ENCODE measurements around the gene WDR81. TPM values are rescaled to one million over a fixed set of nuclear protein-coding genes. Genes with fewer than 3 reads are reported as not detected.

The WDR81 gene
- total and polyA plus RNA-seq, 2 donors: 12.0 to 27.0 TPM

- no peak overlapping the region for H3K27ac ChIP-seq (ENCODE audit: low read depth in 1 of 2, low read length in 1 of 2)
- peaks cover 20 to 39% of the 10 kb centered on the region in 2 donors for H3K4me1 ChIP-seq (ENCODE audit: control insufficient read depth in 2 of 2, insufficient read depth in 2 of 2, low read length in 2 of 2)
- H3K27me3 ChIP-seq (ENCODE audit: control insufficient read depth in 2 of 2, insufficient read depth in 1 of 2, low read length in 1 of 2): no peaks in the 10 kb centered on the region
- peaks cover 35 to 38% of the 10 kb centered on the region in 2 donors for H3K36me3 ChIP-seq (ENCODE audit: control insufficient read depth in 2 of 2, insufficient read depth in 2 of 2, low read length in 1 of 2)
- no peak for DNase-seq (ENCODE audit: low read depth in 6 of 9, low spot score in 9 of 9)
- H3K4me3 ChIP-seq (ENCODE audit: low read length in 2 of 2): no peak overlapping the region
- WGBS: 97% methylated on average over 18 of the region's 18 CpGs
- no peaks in the 10 kb centered on the region for H3K9me3 ChIP-seq (ENCODE audit: control insufficient read depth in 2 of 2, insufficient read depth in 1 of 2, low read length in 1 of 2)
Observed at GRCh38 chr17:1726626-1727257, 2.2 kb downstream of the WDR81 start.

GRCh38 chr17:1727258-1727789 is 2.8 kb downstream of the WDR81 start:
- Histone ChIP-seq H3K4me1 (ENCODE audit: control insufficient read depth in 2 of 2, insufficient read depth in 2 of 2, low read length in 2 of 2) (peaks cover 20 to 35% of the 10 kb centered on the region in 2 donors), H3K27me3 (ENCODE audit: control insufficient read depth in 2 of 2, insufficient read depth in 1 of 2, low read length in 1 of 2) (no peaks in the 10 kb centered on the region), H3K27ac (ENCODE audit: low read depth in 1 of 2, low read length in 1 of 2) (no peak overlapping the region), H3K4me3 (ENCODE audit: low read length in 2 of 2) (no peak overlapping the region), H3K36me3 (ENCODE audit: control insufficient read depth in 2 of 2, insufficient read depth in 2 of 2, low read length in 1 of 2) (peaks cover 36 to 38% of the 10 kb centered on the region in 2 donors), H3K9me3 (ENCODE audit: control insufficient read depth in 2 of 2, insufficient read depth in 1 of 2, low read length in 1 of 2) (no peaks in the 10 kb centered on the region)
- no peak for DNase-seq (ENCODE audit: low read depth in 6 of 9, low spot score in 9 of 9)
- WGBS: 98% methylated on average over 21 of the region's 21 CpGs

- H3K27ac ChIP-seq (ENCODE audit: low read depth in 1 of 2, low read length in 1 of 2): no peak overlapping the region
- H3K4me1 ChIP-seq (ENCODE audit: control insufficient read depth in 2 of 2, insufficient read depth in 2 of 2, low read length in 2 of 2): peaks cover 16 to 32% of the 10 kb centered on the region in 2 donors
- no peak overlapping the region for H3K4me3 ChIP-seq (ENCODE audit: low read length in 2 of 2)
- H3K27me3 ChIP-seq (ENCODE audit: control insufficient read depth in 2 of 2, insufficient read depth in 1 of 2, low read length in 1 of 2): no peaks in the 10 kb centered on the region
- peaks cover 43% of the 10 kb centered on the region in 2 donors for H3K36me3 ChIP-seq (ENCODE audit: control insufficient read depth in 2 of 2, insufficient read depth in 2 of 2, low read length in 1 of 2)
- no peak for DNase-seq (ENCODE audit: low read depth in 6 of 9, low spot score in 9 of 9)
- H3K9me3 ChIP-seq (ENCODE audit: control insufficient read depth in 2 of 2, insufficient read depth in 1 of 2, low read length in 1 of 2): no peaks in the 10 kb centered on the region
- WGBS: 97% methylated on average over 28 of the region's 28 CpGs
Observed at GRCh38 chr17:1727876-1728630, 3.5 kb downstream of the WDR81 start.

- Histone ChIP-seq H3K4me3 (ENCODE audit: low read length in 2 of 2) (no peak overlapping the region), H3K36me3 (ENCODE audit: control insufficient read depth in 2 of 2, insufficient read depth in 2 of 2, low read length in 1 of 2) (peaks cover 55 to 59% of the 10 kb centered on the region in 2 donors), H3K4me1 (ENCODE audit: control insufficient read depth in 2 of 2, insufficient read depth in 2 of 2, low read length in 2 of 2) (peaks cover 5 to 19% of the 10 kb centered on the region in 2 donors), H3K27me3 (ENCODE audit: control insufficient read depth in 2 of 2, insufficient read depth in 1 of 2, low read length in 1 of 2) (no peaks in the 10 kb centered on the region), H3K9me3 (ENCODE audit: control insufficient read depth in 2 of 2, insufficient read depth in 1 of 2, low read length in 1 of 2) (no peaks in the 10 kb centered on the region), H3K27ac (ENCODE audit: low read depth in 1 of 2, low read length in 1 of 2) (no peak overlapping the region)
- WGBS: 92% methylated on average over 15 of the region's 15 CpGs
- no peak for DNase-seq (ENCODE audit: low read depth in 6 of 9, low spot score in 9 of 9)
Observed at GRCh38 chr17:1729966-1730325, 5.4 kb downstream of the WDR81 start.

GRCh38 chr17:1730326-1731193 is 6.1 kb downstream of the WDR81 start:
- Histone ChIP-seq H3K9me3 (ENCODE audit: control insufficient read depth in 2 of 2, insufficient read depth in 1 of 2, low read length in 1 of 2) (no peaks in the 10 kb centered on the region), H3K4me1 (ENCODE audit: control insufficient read depth in 2 of 2, insufficient read depth in 2 of 2, low read length in 2 of 2) (peaks cover 2 to 13% of the 10 kb centered on the region in 2 donors), H3K4me3 (ENCODE audit: low read length in 2 of 2) (no peak overlapping the region), H3K27ac (ENCODE audit: low read depth in 1 of 2, low read length in 1 of 2) (peak overlapping the region in 1 of 2 donors; percentile 76), H3K36me3 (ENCODE audit: control insufficient read depth in 2 of 2, insufficient read depth in 2 of 2, low read length in 1 of 2) (peaks cover 53 to 63% of the 10 kb centered on the region in 2 donors), H3K27me3 (ENCODE audit: control insufficient read depth in 2 of 2, insufficient read depth in 1 of 2, low read length in 1 of 2) (no peaks in the 10 kb centered on the region)
- WGBS: 92% methylated on average over 40 of the region's 40 CpGs
- no peak for DNase-seq (ENCODE audit: low read depth in 6 of 9, low spot score in 9 of 9)

GRCh38 chr17:1731194-1731506 is 6.6 kb downstream of the WDR81 start:
- H3K27ac ChIP-seq (ENCODE audit: low read depth in 1 of 2, low read length in 1 of 2): no peak overlapping the region
- DNase-seq (ENCODE audit: low read depth in 6 of 9, low spot score in 9 of 9): no peak
- H3K4me3 ChIP-seq (ENCODE audit: low read length in 2 of 2): no peak overlapping the region
- H3K4me1 ChIP-seq (ENCODE audit: control insufficient read depth in 2 of 2, insufficient read depth in 2 of 2, low read length in 2 of 2): peaks cover 2 to 9% of the 10 kb centered on the region in 2 donors
- peaks cover 52 to 67% of the 10 kb centered on the region in 2 donors for H3K36me3 ChIP-seq (ENCODE audit: control insufficient read depth in 2 of 2, insufficient read depth in 2 of 2, low read length in 1 of 2)
- H3K9me3 ChIP-seq (ENCODE audit: control insufficient read depth in 2 of 2, insufficient read depth in 1 of 2, low read length in 1 of 2): no peaks in the 10 kb centered on the region
- 96% methylated on average over 10 of the region's 10 CpGs for WGBS
- no peaks in the 10 kb centered on the region for H3K27me3 ChIP-seq (ENCODE audit: control insufficient read depth in 2 of 2, insufficient read depth in 1 of 2, low read length in 1 of 2)

GRCh38 chr17:1732241-1732832 is 7.8 kb downstream of the WDR81 start:
- Histone ChIP-seq H3K9me3 (ENCODE audit: control insufficient read depth in 2 of 2, insufficient read depth in 1 of 2, low read length in 1 of 2) (no peaks in the 10 kb centered on the region), H3K27ac (ENCODE audit: low read depth in 1 of 2, low read length in 1 of 2) (no peak overlapping the region), H3K4me1 (ENCODE audit: control insufficient read depth in 2 of 2, insufficient read depth in 2 of 2, low read length in 2 of 2) (peaks cover 2 to 18% of the 10 kb centered on the region in 2 donors), H3K36me3 (ENCODE audit: control insufficient read depth in 2 of 2, insufficient read depth in 2 of 2, low read length in 1 of 2) (peaks cover 44 to 67% of the 10 kb centered on the region in 2 donors), H3K4me3 (ENCODE audit: low read length in 2 of 2) (no peak overlapping the region), H3K27me3 (ENCODE audit: control insufficient read depth in 2 of 2, insufficient read depth in 1 of 2, low read length in 1 of 2) (no peaks in the 10 kb centered on the region)
- WGBS: 96% methylated on average over 22 of the region's 22 CpGs
- DNase-seq (ENCODE audit: low read depth in 6 of 9, low spot score in 9 of 9): no peak

GRCh38 chr17:1732833-1733321 is 8.4 kb downstream of the WDR81 start:
- Histone ChIP-seq H3K27ac (ENCODE audit: low read depth in 1 of 2, low read length in 1 of 2) (no peak overlapping the region), H3K36me3 (ENCODE audit: control insufficient read depth in 2 of 2, insufficient read depth in 2 of 2, low read length in 1 of 2) (peaks cover 44 to 69% of the 10 kb centered on the region in 2 donors), H3K4me1 (ENCODE audit: control insufficient read depth in 2 of 2, insufficient read depth in 2 of 2, low read length in 2 of 2) (peaks cover 2 to 18% of the 10 kb centered on the region in 2 donors), H3K9me3 (ENCODE audit: control insufficient read depth in 2 of 2, insufficient read depth in 1 of 2, low read length in 1 of 2) (no peaks in the 10 kb centered on the region), H3K4me3 (ENCODE audit: low read length in 2 of 2) (no peak overlapping the region), H3K27me3 (ENCODE audit: control insufficient read depth in 2 of 2, insufficient read depth in 1 of 2, low read length in 1 of 2) (no peaks in the 10 kb centered on the region)
- WGBS: 86% methylated on average over 11 of the region's 11 CpGs
- DNase-seq (ENCODE audit: low read depth in 6 of 9, low spot score in 9 of 9): no peak
